GM21786 (cell line): ENCODE results near the gene KCNA5.

Experiments
- ATAC-seq: cut with Tn5 transposase; IDR thresholded peaks from one replicate; pipeline ENCODE4 v1.9.1; 2021; ENCODE audit not compliant: unreplicated experiment

KCNA5 gene

GRCh38 chr12:5043589-5044419, at the start of gene KCNA5:
TSS of gene KCNA5 (plus strand) at chr12:5043879. CDS start at chr12:5044148, 269 bp downstream.
- ATAC-seq = no peak

GRCh38 chr12:4994622-4995021, 49.1 kb upstream of the KCNA5 start:
- no peak for ATAC-seq

DNA sequence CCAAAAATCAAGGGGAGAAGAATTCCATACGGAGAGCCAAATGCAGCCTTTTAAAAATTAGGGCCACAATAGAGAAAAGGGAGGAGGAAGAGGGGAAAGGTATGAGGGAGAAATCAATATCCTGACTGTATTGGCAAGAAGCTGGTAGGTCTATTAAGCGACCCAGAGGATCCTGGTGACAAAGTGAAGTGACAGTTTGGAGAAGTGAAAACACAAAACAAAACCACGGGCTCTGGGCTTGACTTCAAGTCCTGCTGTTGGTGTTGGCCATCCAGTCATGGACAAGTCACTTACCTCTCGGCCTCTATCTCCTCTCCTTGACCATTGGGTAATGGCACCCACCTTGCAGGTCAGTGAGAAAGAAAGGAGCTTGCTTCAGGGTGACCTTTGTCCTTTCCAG, 47.0 kb upstream of the KCNA5 start:
- no peak for ATAC-seq

- no peak for ATAC-seq
Observed at GRCh38 chr12:4997939-4998338, 45.7 kb upstream of the KCNA5 start.

- ATAC-seq = no peak
Observed at GRCh38 chr12:5000204-5000603, 43.5 kb upstream of the KCNA5 start.

DNA sequence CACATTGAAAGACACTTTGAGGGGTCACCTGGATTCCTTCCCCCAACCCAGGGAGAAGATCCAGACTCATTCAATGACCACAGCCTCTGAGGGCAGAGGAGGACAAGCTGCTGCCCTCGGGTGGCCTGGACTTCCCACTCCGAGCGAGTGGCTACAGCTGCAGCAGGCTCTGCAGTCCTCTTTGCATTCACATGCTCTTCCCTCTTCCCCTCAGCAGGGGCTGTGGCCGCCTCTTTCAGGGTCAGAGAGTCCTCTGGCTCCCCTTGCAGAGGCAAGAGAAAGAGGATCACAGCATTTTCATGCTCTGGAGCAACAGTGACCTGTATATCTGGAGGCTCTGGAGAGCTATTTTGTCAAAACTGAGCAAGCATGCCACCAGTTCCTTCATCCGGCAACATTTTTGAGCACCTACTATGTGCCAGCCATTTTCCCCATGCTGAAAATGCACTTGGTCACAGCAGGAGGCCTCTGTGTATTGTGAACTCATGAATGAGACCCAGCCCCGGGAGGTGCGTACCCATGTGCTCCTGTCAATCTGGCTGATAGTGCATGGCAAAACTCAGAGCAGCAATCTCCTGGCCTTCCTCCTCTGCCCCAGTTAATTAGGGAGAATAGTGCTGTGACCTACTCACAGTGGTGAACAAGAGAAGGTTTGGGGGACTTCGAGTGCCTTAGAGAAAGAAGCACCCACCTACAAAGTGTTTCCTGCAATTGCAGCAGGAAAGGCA, 42.9 kb upstream of the KCNA5 start:
- no peak for ATAC-seq

DNA sequence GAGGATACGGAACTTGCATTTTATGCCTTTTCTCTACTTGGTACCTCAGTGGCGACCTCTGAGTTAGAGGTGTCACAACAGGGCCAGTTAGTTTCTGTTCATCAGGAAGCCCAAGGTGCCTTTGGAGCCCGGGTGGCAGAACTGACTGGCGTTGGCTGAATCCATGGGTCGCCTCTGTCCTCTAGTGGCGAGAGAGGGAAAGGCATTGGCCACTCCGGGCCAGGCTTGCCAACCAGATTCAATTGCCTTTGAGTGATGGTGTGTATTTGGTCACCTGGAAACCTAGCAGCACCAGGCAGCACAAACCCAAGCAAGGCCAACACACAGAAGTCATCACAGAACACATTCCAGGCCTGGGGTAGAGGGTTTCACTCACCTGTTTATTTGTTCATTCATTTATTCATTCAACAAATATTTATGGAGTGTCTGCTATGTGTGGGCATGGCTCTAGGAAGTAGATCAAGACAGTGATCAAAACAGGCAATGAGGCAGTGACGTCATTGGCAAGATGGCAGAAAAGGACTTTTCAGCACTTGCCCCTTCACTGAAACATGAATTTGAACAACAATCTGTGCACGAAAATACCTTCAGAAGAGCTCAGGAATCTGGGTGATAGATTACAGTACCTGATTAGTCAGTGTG, 40.5 kb upstream of the KCNA5 start:
- ATAC-seq = peak; percentile 58

DNA sequence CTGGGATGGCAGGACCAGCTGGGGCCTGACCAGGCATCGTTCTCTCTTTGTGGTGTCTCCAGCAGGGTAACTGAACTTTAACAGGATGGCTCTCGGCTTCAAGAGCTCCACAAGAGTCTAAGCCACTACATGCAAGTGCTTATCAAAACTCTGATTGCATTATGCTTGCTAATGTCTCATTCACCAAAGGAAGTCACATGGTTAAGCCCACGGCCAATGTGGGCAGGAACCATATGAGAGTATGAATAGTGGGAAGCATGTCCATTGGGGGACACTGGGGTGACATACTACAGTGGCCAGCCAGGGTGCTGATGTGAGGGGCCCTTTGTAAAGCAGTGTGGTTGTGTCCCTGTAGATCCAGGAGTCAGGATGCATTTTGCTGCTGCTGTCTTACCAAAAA, 35.0 kb upstream of the KCNA5 start:
- no peak for ATAC-seq

DNA sequence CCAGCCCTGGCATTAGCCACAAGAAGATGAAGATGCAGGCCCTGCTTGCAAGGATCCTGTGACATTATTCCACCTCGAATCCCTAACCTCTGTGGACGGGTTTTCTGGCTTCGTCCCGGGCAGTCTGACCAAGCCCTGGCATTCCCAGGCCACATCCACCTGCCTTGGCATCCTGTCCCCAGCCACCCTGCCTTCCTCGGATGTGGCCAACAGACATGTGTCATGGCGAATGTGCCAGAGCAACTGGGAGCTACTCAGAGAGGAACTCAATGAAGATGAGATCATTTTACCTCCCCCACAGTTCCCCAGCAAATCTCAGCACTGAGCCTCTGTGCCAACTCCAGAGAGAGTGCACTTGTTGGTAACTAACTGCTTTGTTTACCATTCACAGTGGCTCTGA, 33.5 kb upstream of the KCNA5 start:
- no peak for ATAC-seq

DNA sequence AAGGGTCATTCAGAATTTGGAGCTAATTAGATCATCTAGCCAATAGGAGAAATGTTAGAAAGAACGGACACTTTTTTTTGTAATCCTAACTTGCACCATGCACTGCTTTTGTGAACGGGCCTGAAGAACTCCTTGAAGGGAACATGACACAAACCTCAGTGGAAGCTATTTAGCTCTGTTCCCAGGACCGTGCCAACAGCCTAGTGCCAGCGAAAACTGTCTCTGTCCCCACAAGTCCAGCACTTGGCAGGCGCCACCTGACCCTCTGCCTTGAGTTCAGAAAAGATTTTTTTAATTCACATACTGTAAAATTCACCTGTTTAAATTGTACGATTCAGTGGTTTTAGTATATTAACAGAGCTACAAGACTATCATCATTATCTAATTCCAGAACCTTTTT, 31.3 kb upstream of the KCNA5 start:
- ATAC-seq = no peak

- ATAC-seq = no peak
Observed at GRCh38 chr12:5013266-5013730, 30.4 kb upstream of the KCNA5 start.

GRCh38 chr12:5014269-5014668, 29.4 kb upstream of the KCNA5 start:
- ATAC-seq = no peak

GRCh38 chr12:5015711-5016492, 27.8 kb upstream of the KCNA5 start:
- no peak for ATAC-seq

- ATAC-seq = no peak
Observed at GRCh38 chr12:5016526-5016925, 27.2 kb upstream of the KCNA5 start.

GRCh38 chr12:5017638-5018348, 25.9 kb upstream of the KCNA5 start:
- no peak for ATAC-seq

- ATAC-seq = no peak
Observed at GRCh38 chr12:5018677-5019076, 25.0 kb upstream of the KCNA5 start.

DNA sequence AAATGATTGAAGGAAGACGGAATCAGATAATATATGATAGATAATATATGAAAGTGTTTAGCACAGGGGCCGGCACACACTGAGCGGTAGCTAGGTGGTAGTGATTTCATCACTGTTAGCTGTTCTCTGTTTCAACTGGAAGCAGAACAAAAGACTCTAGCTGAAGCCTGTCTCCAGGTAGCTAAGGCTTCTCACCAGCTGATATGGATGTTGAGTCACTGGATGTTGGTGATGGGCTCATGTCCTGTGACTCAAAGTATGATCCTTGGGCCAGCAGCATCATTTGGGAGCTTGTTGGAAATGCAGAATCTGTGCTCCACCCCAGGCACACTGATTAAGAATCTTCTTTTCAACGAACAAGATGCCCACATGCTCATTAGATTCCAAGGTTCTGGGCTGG, 21.7 kb upstream of the KCNA5 start:
- ATAC-seq = no peak

DNA sequence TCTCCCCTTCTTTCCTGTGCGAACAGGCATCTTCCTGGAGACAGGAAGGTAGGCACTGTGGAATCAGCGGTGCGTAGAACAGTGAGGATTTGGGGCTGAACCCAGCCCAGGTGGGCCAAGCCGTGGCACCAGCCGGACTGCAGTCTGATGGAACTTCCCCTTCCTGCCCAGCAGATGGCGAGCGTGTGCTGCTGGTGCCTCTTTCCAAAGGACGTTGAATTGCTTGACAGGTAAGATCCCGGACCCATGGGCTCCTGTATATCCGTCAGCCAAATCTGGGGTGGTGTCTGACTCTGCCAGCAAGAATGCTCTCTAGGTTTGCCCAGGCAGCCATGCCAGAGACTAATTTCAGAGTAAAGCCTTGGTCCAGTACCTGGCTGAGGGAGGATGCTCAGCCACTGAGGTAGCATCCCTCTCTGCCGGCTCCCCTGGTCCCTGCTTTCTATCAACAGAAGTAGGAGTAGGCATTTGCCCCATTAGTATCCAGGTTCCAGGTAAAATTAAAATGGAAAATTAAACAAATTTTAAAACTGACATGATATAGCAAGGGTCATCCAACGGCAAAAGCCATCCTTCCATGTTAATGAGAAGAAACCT, 21.1 kb upstream of the KCNA5 start:
- no peak for ATAC-seq

DNA sequence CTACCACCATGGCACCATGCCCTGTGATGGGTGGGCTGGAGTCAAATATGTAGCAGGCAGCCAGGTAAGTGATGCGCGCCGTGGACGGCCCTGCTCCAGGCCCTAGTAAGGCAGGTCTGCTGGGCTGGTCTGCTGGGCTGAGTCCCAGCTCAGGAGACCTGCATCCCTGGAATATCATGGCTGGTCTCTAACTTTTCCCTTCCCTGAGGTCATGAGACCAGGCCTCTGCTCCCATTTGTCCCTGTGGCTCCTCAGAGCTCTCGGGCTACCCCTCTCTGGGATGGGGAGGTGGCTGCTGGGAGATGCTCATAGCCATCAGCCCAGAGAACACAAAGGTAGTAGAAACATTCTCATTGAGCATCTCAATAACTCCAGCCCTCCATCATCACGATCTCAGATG, 19.8 kb upstream of the KCNA5 start:
- ATAC-seq = no peak

GRCh38 chr12:5026342-5026938, 17.2 kb upstream of the KCNA5 start:
- ATAC-seq = no peak
